K562 (cell line): ENCODE measurements around the gene MSN. TPM values are rescaled to one million over a fixed set of nuclear protein-coding genes. Genes with fewer than 3 reads are reported as not detected.

Experiments used
- ARHGAP35 ChIP-seq: fragments of 450-650 bp; IDR thresholded peaks from 2 replicates; pipeline ENCODE4 v1.6.1; 2018; ENCODE audit not compliant: partially characterized antibody
- ARNT ChIP-seq, 2 experiments: fragments of 450-650 bp; IDR thresholded peaks; 2 replicates each; pipeline ENCODE4 v1.6.1; 2016; ENCODE audit warnings: mild to moderate bottlenecking in 1 of 2
- CC2D1A ChIP-seq: fragments of 450-650 bp; IDR thresholded peaks from 2 replicates; pipeline ENCODE4 v1.6.1; 2017; ENCODE audit warnings: mild to moderate bottlenecking
- FIP1L1 ChIP-seq: fragments of 200-400 bp; formaldehyde crosslinking; IDR thresholded peaks from 2 replicates; pipeline ENCODE4 v1.6.1; 2018; ENCODE audit warnings: mild to moderate bottlenecking, low read depth, low read length; ENCODE audit not compliant: poor library complexity, severe bottlenecking
- KLF1 ChIP-seq: fragments of 450-650 bp; IDR thresholded peaks from 2 replicates; pipeline ENCODE4 v1.6.1; 2016; ENCODE audit warnings: missing genetic modification characterization, missing compliant biosample characterization
- KLF10 ChIP-seq: fragments of 250-450 bp; sonication (Bioruptor Pico); IDR thresholded peaks from 2 replicates; pipeline ENCODE4 v1.6.1; 2021; ENCODE audit warnings: matching md5 sums
- RREB1 ChIP-seq: fragments of 250-450 bp; sonication (Bioruptor Pico); IDR thresholded peaks from 2 replicates; pipeline ENCODE4 v1.4.0; 2020
- SIN3A ChIP-seq, 2 experiments: fragments of 150-350 bp in 1 of 2; IDR thresholded peaks; 2 replicates each; pipeline ENCODE4 v1.6.1; 2011 to 2016; ENCODE audit warnings: borderline replicate concordance in 2 of 2, low read depth in 2 of 2, low read length in 2 of 2, mild to moderate bottlenecking in 2 of 2, moderate library complexity in 2 of 2; ENCODE audit not compliant: control insufficient read depth in 1 of 2
- XRCC4 ChIP-seq: IDR thresholded peaks from one replicate; pipeline ENCODE4 v1.6.1; 2011; ENCODE audit not compliant: insufficient read depth, insufficient read length; ENCODE audit errors: extremely low read depth
- ZNF354B ChIP-seq: fragments of 250-450 bp; sonication (Bioruptor Pico); IDR thresholded peaks from 2 replicates; pipeline ENCODE4 v1.4.0; 2020
- ZNF696 ChIP-seq: fragments of 250-450 bp; sonication (Bioruptor Pico); conservative IDR thresholded peaks from 2 replicates; pipeline ENCODE4 v1.4.0; 2020; ENCODE audit warnings: mild to moderate bottlenecking, moderate library complexity
- ZSCAN32 ChIP-seq: fragments of 450-650 bp; formaldehyde crosslinking; IDR thresholded peaks from 2 replicates; pipeline ENCODE4 v1.4.0; 2020; ENCODE audit warnings: mild to moderate bottlenecking, moderate library complexity
- polyA plus RNA-seq, 8 experiments: library from polyadenylated mRNA; depleted of rRNA in 4 of 8; stranded (reverse) in 5 of 8; unstranded in 3 of 8; fragments of >200 nt; fragmentation: Nextera tagmentation in 2 of 8; fragmentation: Illumina TruSeq in 1 of 8; extraction: Ambion mirVana in 2 of 8; extraction: Trizol in 1 of 8; gene quantifications; 2 replicates each; pipeline versions ENCODE4 v1.2.1 to v1.2.3, GENCODE V29; 2011 to 2014; ENCODE audit warnings: inconsistent platforms in 1 of 8, missing spikeins in 1 of 8
- total RNA-seq, 7 experiments: library from RNA; depleted of rRNA in 6 of 7; stranded (reverse); fragments of >200 nt in 6 of 7; fragmentation: Illumina TruSeq in 2 of 7; extraction: Trizol in 2 of 7; gene quantifications; 2 replicates each; pipeline versions ENCODE4 v1.2.1 to v1.2.3, GENCODE V29; 2011 to 2021; ENCODE audit warnings: low replicate concordance in 1 of 7
- TF ChIP-seq, protein P1 (sequence below): fragments of 450-650 bp; formaldehyde crosslinking; IDR thresholded peaks from 2 replicates; pipeline ENCODE4 v1.4.0; 2022; ENCODE audit warnings: missing genetic modification characterization
- TF ChIP-seq, protein P2 (sequence below), 2 experiments: IDR thresholded peaks; 2 replicates each; pipeline ENCODE4 v1.6.1; 2012; ENCODE audit warnings: improper control_type of control experiment in 2 of 2, low read depth in 2 of 2, low read length in 2 of 2, borderline replicate concordance in 1 of 2

MSN gene
- total and polyA plus RNA-seq, 9 of the 15 experiments (the other 6 are each of a cell fraction or from before 2014, with no cell fraction given): 128 to 486 (median 237) TPM

DNA sequence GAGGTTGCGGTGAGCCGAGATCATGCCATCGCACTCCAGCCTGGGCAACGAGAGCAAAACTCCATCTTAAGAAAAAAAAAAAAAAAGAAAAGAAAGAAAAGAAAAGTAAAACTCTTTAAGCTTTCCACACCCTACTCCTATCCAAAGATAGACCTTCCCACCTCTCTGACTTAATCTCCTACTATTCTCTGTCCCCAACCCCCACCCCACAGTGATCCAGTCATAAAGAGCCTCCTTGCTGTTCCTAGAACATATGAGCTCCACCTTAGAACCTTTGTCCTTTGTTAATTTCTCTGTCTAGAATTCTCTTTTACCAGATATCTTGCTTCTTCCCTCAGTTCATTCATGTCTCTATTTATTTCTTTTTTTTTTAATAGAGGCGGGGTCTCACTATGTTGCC lies 30.1 kb upstream of the MSN start (continued):
- TF ChIP-seq RREB1 (CRISPR knock-in tag): no peak
- TF ChIP-seq CC2D1A: no peak
- TF ChIP-seq KLF1: no peak
- no peak for TF ChIP-seq KLF10 (CRISPR knock-in tag)
- TF ChIP-seq XRCC4: no peak
- TF ChIP-seq ZSCAN32 (CRISPR knock-in tag): no peak
- TF ChIP-seq FIP1L1: no peak
- no peak for TF ChIP-seq ARHGAP35
- TF ChIP-seq, protein P1, sequence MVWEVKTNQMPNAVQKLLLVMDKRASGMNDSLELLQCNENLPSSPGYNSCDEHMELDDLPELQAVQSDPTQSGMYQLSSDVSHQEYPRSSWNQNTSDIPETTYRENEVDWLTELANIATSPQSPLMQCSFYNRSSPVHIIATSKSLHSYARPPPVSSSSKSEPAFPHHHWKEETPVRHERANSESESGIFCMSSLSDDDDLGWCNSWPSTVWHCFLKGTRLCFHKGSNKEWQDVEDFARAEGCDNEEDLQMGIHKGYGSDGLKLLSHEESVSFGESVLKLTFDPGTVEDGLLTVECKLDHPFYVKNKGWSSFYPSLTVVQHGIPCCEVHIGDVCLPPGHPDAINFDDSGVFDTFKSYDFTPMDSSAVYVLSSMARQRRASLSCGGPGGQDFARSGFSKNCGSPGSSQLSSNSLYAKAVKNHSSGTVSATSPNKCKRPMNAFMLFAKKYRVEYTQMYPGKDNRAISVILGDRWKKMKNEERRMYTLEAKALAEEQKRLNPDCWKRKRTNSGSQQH (CRISPR knock-in tag): no peak
- no peak for TF ChIP-seq ZNF696 (CRISPR knock-in tag)
- no peak for TF ChIP-seq ARNT (IDR thresholded peaks at IDR 0.05)
- no peak for TF ChIP-seq SIN3A (IDR thresholded peaks at IDR 0.05; ENCODE audit: borderline replicate concordance in 2 of 2, control insufficient read depth in 1 of 2, low read depth in 2 of 2, low read length in 2 of 2)
- TF ChIP-seq, protein P2, sequence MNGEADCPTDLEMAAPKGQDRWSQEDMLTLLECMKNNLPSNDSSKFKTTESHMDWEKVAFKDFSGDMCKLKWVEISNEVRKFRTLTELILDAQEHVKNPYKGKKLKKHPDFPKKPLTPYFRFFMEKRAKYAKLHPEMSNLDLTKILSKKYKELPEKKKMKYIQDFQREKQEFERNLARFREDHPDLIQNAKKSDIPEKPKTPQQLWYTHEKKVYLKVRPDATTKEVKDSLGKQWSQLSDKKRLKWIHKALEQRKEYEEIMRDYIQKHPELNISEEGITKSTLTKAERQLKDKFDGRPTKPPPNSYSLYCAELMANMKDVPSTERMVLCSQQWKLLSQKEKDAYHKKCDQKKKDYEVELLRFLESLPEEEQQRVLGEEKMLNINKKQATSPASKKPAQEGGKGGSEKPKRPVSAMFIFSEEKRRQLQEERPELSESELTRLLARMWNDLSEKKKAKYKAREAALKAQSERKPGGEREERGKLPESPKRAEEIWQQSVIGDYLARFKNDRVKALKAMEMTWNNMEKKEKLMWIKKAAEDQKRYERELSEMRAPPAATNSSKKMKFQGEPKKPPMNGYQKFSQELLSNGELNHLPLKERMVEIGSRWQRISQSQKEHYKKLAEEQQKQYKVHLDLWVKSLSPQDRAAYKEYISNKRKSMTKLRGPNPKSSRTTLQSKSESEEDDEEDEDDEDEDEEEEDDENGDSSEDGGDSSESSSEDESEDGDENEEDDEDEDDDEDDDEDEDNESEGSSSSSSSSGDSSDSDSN (IDR thresholded peaks at IDR 0.05; ENCODE audit: borderline replicate concordance in 1 of 2, low read depth in 2 of 2, low read length in 2 of 2): no peak
- TF ChIP-seq ZNF354B (CRISPR knock-in tag): no peak
